Measurements from ENCODE around the gene KRTAP5-8.

GRCh38 chr11:71574418-71574817 is 36.6 kb downstream of the KRTAP5-8 start:
- TF ChIP-seq CTCF (conservative IDR thresholded peaks at IDR 0.05; ENCODE audit: low read depth, low read length) (no peak), EZH2 (IDR thresholded peaks at IDR 0.05; ENCODE audit: borderline replicate concordance, low read depth, low read length, poor library complexity, severe bottlenecking) (no peak)

All from A673 (cell line).